Motor neuron (in vitro differentiated cells): ENCODE data around the gene ADAMTS7. TPM values are rescaled to one million over a fixed set of nuclear protein-coding genes. Genes with fewer than 3 reads are reported as not detected.
"Not testable (repeated sequence)": the region's sequence is repeated elsewhere in the genome, so short reads cannot be mapped to it uniquely, and the experiment has no call there.

Source experiments
- ATAC-seq, 8 experiments: fragments of 200-7000 bp; cut with Tn5 transposase; replicated peaks in 6 of 8; 2 replicates each; pipeline ENCODE4 v1.8.0; 2021; ENCODE audit warnings: mild to moderate bottlenecking in 8 of 8, moderate library complexity in 8 of 8
- H3K27ac ChIP-seq, 2 donors: fragments of 250-450 bp; sonication (Bioruptor Pico); 2 replicates each; pipeline ENCODE4 v1.9.0; 2021; ENCODE audit warnings: antibody characterized with exemption in 2 of 2, mild to moderate bottlenecking in 2 of 2, moderate library complexity in 1 of 2
- H3K4me1 ChIP-seq, 2 donors: fragments of 250-450 bp; sonication (Bioruptor Pico); replicated peaks in 1 of 2; 2 replicates each; pipeline ENCODE4 v1.6.1; 2021; ENCODE audit warnings: antibody characterized with exemption in 2 of 2, mild to moderate bottlenecking in 2 of 2, moderate library complexity in 1 of 2
- H3K4me3 ChIP-seq, 5 donors: fragments of 250-450 bp; sonication (Bioruptor Pico); 2 replicates each; pipeline ENCODE4 v1.9.0; 2021; ENCODE audit warnings: antibody characterized with exemption in 5 of 5, mild to moderate bottlenecking in 5 of 5, moderate library complexity in 4 of 5
- WGBS, 10 experiments: fragments of 450-650 bp; shearing (Covaris generic); methylation state at CpG; one replicate each; pipeline ENCODE4 v1.0.0; 2022; 5-methylcytosine and 5-hydroxymethylcytosine counted together
- in situ Hi-C, 9 experiments: fragments of 400-800 bp; cut with MboI; loops; one replicate each; pipeline ENCODE4 v1.15.0; 2021; ENCODE audit warnings: low sequenced_read_pairs in 9 of 9, low pct_unique_long_range_greater_than_20kb in 2 of 9; ENCODE audit not compliant: unreplicated experiment in 9 of 9
- total RNA-seq, 8 experiments: library from RNA; unstranded; fragments of 300-600 nt; gene quantifications; 2 replicates each; pipeline versions ENCODE4 v1.2.3 to v1.2.4, GENCODE V29; 2022

ADAMTS7 gene
- total RNA-seq, 8 experiments from 2014 or later, result 2.1 to 9.6 (median 4.3) TPM

DNA sequence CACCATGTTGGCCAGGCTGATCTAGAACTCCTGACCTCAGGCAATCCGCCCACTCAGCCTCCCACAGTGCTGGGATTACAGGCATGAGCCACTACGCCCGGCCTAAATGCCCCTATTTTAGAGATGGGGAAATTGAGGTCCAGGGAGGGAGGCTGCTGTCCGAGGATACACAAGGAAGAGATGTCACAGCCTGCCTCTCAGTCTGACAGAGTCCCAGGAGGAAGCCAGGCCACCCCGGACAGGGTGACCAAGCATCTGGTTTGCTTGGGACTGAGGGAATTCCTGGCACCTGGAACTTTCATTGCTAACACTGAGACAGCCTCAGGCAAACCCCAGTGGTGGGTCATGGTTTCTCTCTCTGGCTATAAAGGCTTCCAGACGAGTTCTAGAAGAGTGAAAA is 30.6 kb upstream of the ADAMTS7 start:
- in situ Hi-C loops, result no loop called here
- WGBS, 10 experiments, result 40 to 85% (median 84%) methylated on average over 1 to 5 of the region's 6 CpGs; no CpG with 5 or more reads in 7 of the 10 experiments
- peak in 1 of 8 experiments; percentile 16 for ATAC-seq
- Histone ChIP-seq H3K4me3 (no peak overlapping the region), H3K4me1 (peaks cover 12% of the 10 kb centered on the region in 2 donors), H3K27ac (no peak overlapping the region)

- ATAC-seq, result peak in 4 of 8 experiments; percentile 25 to 61 (median 42)
- no peak overlapping the region for H3K4me3 ChIP-seq
- H3K27ac ChIP-seq, result no peak overlapping the region
- in situ Hi-C loops, result no loop called here
- H3K4me1 ChIP-seq, result peaks cover 12% of the 10 kb centered on the region in 2 donors
- WGBS, 10 experiments, result 43 to 81% (median 58%) methylated on average over 1 to 2 of the region's 3 CpGs; no CpG with 5 or more reads in 6 of the 10 experiments
Observed at GRCh38 chr15:78841376-78841706, 30.1 kb upstream of the ADAMTS7 start.

GRCh38 chr15:78840661-78841375 is 29.6 kb upstream of the ADAMTS7 start:
- Histone ChIP-seq H3K4me1 (peaks cover 12% of the 10 kb centered on the region in 2 donors), H3K4me3 (no peak overlapping the region), H3K27ac (peak overlapping the region; percentile 25 to 39)
- peak in 7 of 8 experiments; percentile 29 to 77 (median 41) for ATAC-seq
- 38 to 92% (median 76%) methylated on average over 1 to 4 of the region's 7 CpGs; no CpG with 5 or more reads in 3 of the 10 experiments for WGBS, 10 experiments
- in situ Hi-C loops, result no loop called here

- H3K4me1 ChIP-seq, result peaks cover 12% of the 10 kb centered on the region in 2 donors
- in situ Hi-C loops, H3K27ac ChIP-seq, ATAC-seq, H3K4me3 ChIP-seq: not testable (repeated sequence)
- WGBS, 10 experiments, result 50 to 96% (median 81%) methylated on average over 1 to 6 of the region's 6 CpGs; no CpG with 5 or more reads in 2 of the 10 experiments
Observed at GRCh38 chr15:78839151-78839550, 27.9 kb upstream of the ADAMTS7 start.

DNA sequence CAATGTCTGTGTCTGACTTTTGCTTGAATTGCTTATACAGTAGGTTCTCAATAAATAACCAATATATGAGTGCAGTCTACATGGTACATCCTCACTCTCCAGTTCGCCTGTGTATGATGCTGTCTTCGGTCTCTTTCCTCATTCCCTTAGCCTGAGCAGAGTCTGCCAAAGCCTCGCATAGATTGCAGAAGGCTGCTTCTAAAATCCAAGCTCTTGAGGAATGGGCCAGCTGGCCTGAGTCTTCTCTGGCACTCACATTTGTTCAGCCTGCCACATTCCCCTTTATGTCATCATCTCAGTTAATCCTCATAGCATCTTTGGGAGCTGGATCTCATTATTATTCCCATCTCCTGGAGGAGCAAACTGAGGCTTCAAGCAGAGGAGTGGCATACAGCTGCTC is 27.2 kb upstream of the ADAMTS7 start:
- Histone ChIP-seq H3K27ac (no peak overlapping the region), H3K4me3 (no peak overlapping the region), H3K4me1 (peaks cover 12% of the 10 kb centered on the region in 2 donors)
- ATAC-seq, result no peak
- in situ Hi-C loops, result no loop called here
- 10 to 89% (median 80%) methylated on average over 1 to 3 of the region's 3 CpGs; no CpG with 5 or more reads in 3 of the 10 experiments for WGBS, 10 experiments

GRCh38 chr15:78837543-78837942 is 26.3 kb upstream of the ADAMTS7 start:
- 67 to 89% (median 78%) methylated on average over 1 to 3 of the region's 8 CpGs; no CpG with 5 or more reads in 6 of the 10 experiments for WGBS, 10 experiments
- H3K4me1 ChIP-seq, result peaks cover 12% of the 10 kb centered on the region in 2 donors
- H3K4me3 ChIP-seq, result no peak overlapping the region
- in situ Hi-C loops, result no loop called here
- no peak overlapping the region for H3K27ac ChIP-seq
- ATAC-seq, result no peak

GRCh38 chr15:78837131-78837530 is 25.9 kb upstream of the ADAMTS7 start:
- Histone ChIP-seq H3K4me3 (no peak overlapping the region), H3K4me1 (peaks cover 12% of the 10 kb centered on the region in 2 donors), H3K27ac (no peak overlapping the region)
- no peak for ATAC-seq
- WGBS, 10 experiments, result 50 to 86% (median 60%) methylated on average over 1 to 2 of the region's 2 CpGs; no CpG with 5 or more reads in 7 of the 10 experiments
- in situ Hi-C loops, result no loop called here

GRCh38 chr15:78836333-78836732 is 25.1 kb upstream of the ADAMTS7 start:
- 25 to 100% (median 84%) methylated on average over 1 of the region's 1 CpG; no CpG with 5 or more reads in 4 of the 10 experiments for WGBS, 10 experiments
- peaks cover 9 to 10% of the 10 kb centered on the region in 2 donors for H3K4me1 ChIP-seq
- no peak overlapping the region for H3K4me3 ChIP-seq
- no peak overlapping the region for H3K27ac ChIP-seq
- in situ Hi-C loops, result no loop called here
- no peak for ATAC-seq

DNA sequence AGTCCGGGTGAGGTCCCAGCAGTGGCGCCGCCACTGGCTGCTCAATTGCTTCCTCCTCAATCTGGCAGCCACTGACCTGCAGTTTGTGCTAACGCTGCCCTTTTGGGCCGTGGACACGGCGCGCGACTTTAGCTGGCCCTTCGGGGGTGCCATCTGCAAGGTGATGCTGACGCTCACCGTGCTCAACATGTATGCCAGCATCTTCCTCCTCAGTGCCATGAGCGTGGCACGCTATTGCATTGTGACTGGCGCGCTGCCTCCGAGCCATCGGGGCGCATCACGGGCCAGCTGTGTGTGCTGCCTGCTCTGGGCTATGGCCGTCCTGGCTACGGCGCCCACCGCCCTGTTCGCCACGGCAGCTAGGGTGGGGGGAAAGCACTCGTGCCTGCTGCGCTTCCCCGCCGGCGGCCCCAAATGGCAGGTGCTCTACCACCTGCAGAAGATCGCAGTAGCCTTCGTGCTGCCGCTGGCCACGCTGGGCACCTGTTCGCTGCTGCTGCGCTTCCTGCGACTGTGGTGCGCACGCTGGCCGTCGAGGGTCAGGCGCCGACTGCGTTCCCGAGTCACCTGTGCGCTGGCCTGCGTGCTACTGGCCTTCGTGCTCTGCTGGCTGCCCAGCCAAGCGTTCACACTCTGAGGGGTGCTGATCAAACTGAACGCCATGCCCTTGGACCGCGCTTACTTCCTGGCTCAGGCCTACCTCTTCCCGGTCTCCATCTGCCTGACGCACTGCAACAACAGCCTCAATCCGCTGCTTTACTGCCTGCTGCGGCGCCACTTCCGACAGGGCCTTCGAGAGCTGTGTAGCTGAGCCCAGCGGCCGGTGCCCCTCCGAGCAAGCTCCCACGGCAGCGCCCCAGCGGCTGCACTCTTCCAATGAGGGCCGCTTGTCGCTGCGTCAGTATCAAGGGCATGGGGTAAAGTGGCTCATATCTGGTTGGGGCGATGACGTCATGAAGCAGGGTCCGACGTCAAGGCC is 20.3 kb upstream of the ADAMTS7 start:
- Histone ChIP-seq H3K4me1 (no peaks in the 10 kb centered on the region), H3K27ac (no peak overlapping the region), H3K4me3 (no peak overlapping the region)
- no peak for ATAC-seq
- in situ Hi-C loops, result no loop called here
- WGBS, 10 experiments, result 59 to 100% (median 91%) methylated on average over 2 to 25 of the region's 73 CpGs; no CpG with 5 or more reads in 3 of the 10 experiments

DNA sequence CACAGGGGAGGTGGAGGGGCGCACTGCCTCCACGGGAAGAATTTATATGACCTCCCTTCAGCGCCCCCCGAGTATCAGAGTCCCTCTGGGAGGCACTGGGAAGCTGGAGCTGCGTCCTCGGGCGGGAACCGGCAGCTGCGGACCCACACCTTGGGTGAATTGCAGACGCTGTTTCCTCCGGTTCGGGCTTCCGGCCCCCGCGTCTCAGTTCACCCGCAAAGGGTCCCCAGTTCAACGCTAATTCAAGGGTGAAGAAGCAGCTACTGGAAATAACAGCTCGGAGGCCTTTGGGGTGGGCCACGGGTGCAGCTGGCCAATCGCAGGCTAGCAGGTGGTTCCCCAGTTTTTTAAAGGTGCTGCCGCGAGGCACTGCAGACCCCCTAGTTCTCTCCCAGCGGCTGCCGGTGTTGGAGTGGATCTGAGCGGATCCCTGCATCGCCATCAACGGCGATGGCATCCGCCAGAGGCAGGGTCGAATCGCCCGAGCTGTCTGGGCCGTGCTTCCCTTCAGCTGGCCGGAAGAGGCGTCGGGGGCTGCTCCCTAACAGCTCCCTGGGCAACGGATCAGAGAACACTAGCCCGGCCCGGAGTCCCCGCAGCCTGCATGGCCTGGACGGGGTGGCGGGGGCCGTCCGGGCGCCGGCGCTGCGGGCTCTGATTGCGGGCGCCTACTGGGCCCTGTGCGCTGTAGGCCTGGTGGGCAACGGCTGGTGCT is 19.4 kb upstream of the ADAMTS7 start:
- no peak overlapping the region for H3K27ac ChIP-seq
- WGBS, 10 experiments, result 71 to 93% (median 86%) methylated on average over 5 to 20 of the region's 52 CpGs; no CpG with 5 or more reads in 6 of the 10 experiments
- in situ Hi-C loops, result no loop called here
- peak in 2 of 8 experiments; percentile 44 to 51 for ATAC-seq
- H3K4me1 ChIP-seq, result peaks cover 0 to 2% of the 10 kb centered on the region in 2 donors
- H3K4me3 ChIP-seq, result no peak overlapping the region

- Histone ChIP-seq H3K4me3 (no peak overlapping the region), H3K27ac (no peak overlapping the region), H3K4me1 (peaks cover 4 to 8% of the 10 kb centered on the region in 2 donors)
- WGBS, 10 experiments, result 71 to 100% (median 94%) methylated on average over 1 to 2 of the region's 2 CpGs; no CpG with 5 or more reads in 5 of the 10 experiments
- ATAC-seq, result peak in 1 of 8 experiments; percentile 47
- in situ Hi-C loops, result no loop called here
Observed at GRCh38 chr15:78828920-78829319, 17.7 kb upstream of the ADAMTS7 start.

DNA sequence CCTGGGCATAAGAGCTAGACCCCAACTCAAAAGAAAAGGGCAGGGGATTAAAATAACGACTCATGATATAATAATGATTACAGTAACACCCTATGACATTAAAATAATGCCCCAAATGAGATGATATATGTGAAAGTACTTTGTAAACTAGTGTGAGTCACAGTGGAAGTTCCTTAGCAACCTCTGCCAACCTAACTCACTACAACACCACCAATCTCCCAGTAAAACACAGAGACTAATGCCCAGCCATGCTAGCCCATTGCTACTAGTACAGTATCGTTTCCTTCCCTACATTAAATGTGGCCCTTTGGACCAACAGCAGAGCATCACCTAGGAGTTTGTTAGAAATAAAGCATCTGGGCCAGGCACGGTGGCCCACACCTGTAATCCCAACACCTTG is 11.2 kb upstream of the ADAMTS7 start:
- H3K4me3 ChIP-seq, result no peak overlapping the region
- no peak overlapping the region for H3K27ac ChIP-seq
- WGBS, 10 experiments, result 0 to 100% (median 71%) methylated on average over 1 to 3 of the region's 3 CpGs; no CpG with 5 or more reads in 4 of the 10 experiments
- in situ Hi-C loops, result no loop called here
- H3K4me1 ChIP-seq, result peaks cover 4 to 8% of the 10 kb centered on the region in 2 donors
- ATAC-seq, result no peak
